ENCODE results near the gene KCNK6. TPM values are rescaled to one million over a fixed set of nuclear protein-coding genes. Genes with fewer than 3 reads are reported as not detected.

The KCNK6 gene
- total and polyA plus RNA-seq, 9 donors = 2.0 to 4.4 (median 2.8) TPM

DNA sequence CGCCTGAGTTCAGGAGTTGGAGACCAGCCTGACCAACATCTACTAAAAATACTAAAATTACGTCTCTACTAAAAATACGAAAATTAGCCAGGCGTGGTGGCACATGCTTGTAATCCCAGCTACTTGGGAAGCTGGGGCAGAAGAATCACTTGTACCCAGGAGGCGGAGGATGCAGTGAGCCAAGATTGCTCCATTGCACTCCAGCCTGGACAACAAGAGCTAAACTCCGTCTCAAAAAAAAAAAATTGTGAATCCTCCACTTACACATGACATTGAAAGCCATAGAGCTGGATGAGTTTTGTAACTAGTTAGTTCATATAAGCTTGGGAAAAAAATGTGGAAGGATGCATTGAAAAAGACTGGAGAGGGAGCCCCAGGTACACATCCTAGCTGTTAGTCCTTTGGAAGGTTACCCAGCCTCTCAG is 54.3 kb downstream of the KCNK6 start:
- peaks cover 21% of the 10 kb centered on the region for H3K36me3 ChIP-seq (ENCODE audit: control insufficient read depth, insufficient read depth, low read length)
- 66% methylated on average over 4 of the region's 6 CpGs for WGBS (ENCODE audit: insufficient coverage)
- peaks cover 4% of the 10 kb centered on the region for H3K27me3 ChIP-seq (ENCODE audit: control insufficient read depth, insufficient read depth, low read length)
- H3K9me3 ChIP-seq (replicated peaks; ENCODE audit: control insufficient read depth, low read depth, low read length) = no peaks in the 10 kb centered on the region
- H3K4me1 ChIP-seq (ENCODE audit: control insufficient read depth, insufficient read depth, low read length) = peaks cover 20% of the 10 kb centered on the region
- H3K27ac ChIP-seq (ENCODE audit: low read length) = peak overlapping the region; percentile 98
- H3K4me3 ChIP-seq (ENCODE audit: low read length) = peak overlapping the region; percentile 98
- DNase-seq = no peak

DNA sequence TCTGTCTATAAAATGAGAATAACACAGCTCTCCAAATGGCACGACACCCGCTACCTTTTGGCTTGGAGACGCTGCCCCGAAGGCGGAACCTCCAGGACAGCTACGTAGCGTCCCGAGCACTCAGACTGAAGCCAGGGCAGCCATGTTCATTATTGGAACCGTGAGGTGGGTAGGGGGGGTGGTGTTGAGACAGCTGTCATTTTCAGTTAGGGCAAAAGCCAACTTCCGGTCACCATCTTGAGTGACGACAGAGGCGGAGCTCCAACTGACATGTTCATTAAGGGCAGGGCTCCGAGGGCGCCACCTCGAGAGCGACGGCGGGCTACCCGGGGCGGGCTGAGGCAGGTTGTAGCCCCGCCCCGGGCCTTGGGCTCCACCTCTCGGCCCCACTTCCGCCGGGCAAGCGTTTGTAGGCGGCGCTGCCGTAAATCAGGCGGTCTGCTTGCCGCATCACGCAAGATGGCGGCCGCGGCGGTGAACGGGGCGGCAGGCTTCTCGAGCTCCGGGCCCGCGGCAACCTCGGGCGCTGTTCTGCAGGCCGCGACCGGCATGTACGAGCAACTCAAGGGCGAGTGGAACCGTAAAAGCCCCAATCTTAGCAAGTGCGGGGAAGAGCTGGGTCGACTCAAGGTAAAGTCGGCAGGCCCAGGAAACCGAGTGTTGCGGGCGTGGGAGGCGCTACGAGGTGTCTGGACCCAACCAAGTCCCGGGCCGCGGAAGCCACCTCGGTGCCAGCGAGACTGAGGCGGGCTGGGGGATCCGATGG is 54.9 kb downstream of the KCNK6 start, which contains the start of gene PSMD8:
PSMD8 (plus strand) TSS at position 240 of the 766 bp plus-strand sequence; CDS start at position 271, 31 bp downstream.
- H3K9me3 ChIP-seq (replicated peaks; ENCODE audit: control insufficient read depth, low read depth, low read length) = no peaks in the 10 kb centered on the region
- H3K27ac ChIP-seq (ENCODE audit: low read length) = peak within 1 kb of the TSS; percentile 98
- DNase-seq = peak; percentile 100
- peaks cover 4% of the 10 kb centered on the region for H3K27me3 ChIP-seq (ENCODE audit: control insufficient read depth, insufficient read depth, low read length)
- under 1% methylated on average over 65 of the region's 65 CpGs for WGBS (ENCODE audit: insufficient coverage)
- peaks cover 27% of the 10 kb centered on the region for H3K36me3 ChIP-seq (ENCODE audit: control insufficient read depth, insufficient read depth, low read length)
- H3K4me1 ChIP-seq (ENCODE audit: control insufficient read depth, insufficient read depth, low read length) = peaks cover 20% of the 10 kb centered on the region
- H3K4me3 ChIP-seq (ENCODE audit: low read length) = peak within 1 kb of the TSS; percentile 98

DNA sequence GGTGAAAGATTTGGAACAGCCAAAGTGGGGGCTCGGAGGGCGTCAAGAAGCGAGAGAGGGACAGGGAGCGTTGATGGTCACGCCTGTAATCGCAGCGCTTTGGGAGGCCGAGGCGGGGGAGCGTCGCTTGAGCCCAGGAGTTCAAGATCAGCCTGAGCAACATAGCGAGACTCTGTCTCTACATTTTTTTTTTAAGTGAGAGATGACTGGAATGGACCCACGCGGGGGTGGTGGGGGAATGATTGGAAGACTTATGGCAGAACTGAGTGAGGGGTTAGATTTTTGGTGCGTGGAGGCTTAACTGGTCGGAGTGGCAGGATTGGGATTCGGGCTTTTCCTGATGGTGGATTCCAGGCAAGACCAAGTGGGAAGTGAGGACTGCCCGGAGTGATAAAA is 55.5 kb downstream of the KCNK6 start:
- Histone ChIP-seq H3K4me3 (ENCODE audit: low read length) (peak overlapping the region; percentile 98), H3K4me1 (ENCODE audit: control insufficient read depth, insufficient read depth, low read length) (peaks cover 20% of the 10 kb centered on the region), H3K36me3 (ENCODE audit: control insufficient read depth, insufficient read depth, low read length) (peaks cover 30% of the 10 kb centered on the region), H3K9me3 (replicated peaks; ENCODE audit: control insufficient read depth, low read depth, low read length) (no peaks in the 10 kb centered on the region), H3K27ac (ENCODE audit: low read length) (peak overlapping the region; percentile 98), H3K27me3 (ENCODE audit: control insufficient read depth, insufficient read depth, low read length) (peaks cover 4% of the 10 kb centered on the region)
- no peak for DNase-seq
- WGBS (ENCODE audit: insufficient coverage) = under 1% methylated on average over 18 of the region's 18 CpGs

DNA sequence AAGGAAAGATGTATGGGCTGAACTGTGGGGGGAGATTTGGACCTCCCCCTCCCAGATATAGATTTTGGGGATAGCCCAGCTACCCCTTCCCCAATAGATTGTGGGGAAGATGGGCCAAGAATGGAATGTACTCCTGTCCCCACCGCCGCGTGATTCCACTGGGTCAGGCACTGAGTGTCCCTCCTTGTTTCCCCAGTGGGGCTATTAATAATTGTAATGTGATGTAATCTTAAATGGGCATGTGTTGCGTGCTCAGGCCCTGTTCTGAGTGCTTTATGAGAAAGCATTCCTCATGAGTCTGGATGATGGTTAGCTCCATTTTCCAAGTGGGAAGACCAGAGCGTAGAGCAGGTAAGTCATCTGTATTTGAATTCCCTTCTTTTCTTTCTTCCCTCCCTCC is 56.1 kb downstream of the KCNK6 start:
- Histone ChIP-seq H3K4me3 (ENCODE audit: low read length) (peak overlapping the region; percentile 98), H3K36me3 (ENCODE audit: control insufficient read depth, insufficient read depth, low read length) (peaks cover 37% of the 10 kb centered on the region), H3K9me3 (replicated peaks; ENCODE audit: control insufficient read depth, low read depth, low read length) (no peaks in the 10 kb centered on the region), H3K27me3 (ENCODE audit: control insufficient read depth, insufficient read depth, low read length) (peaks cover 4% of the 10 kb centered on the region), H3K4me1 (ENCODE audit: control insufficient read depth, insufficient read depth, low read length) (peaks cover 20% of the 10 kb centered on the region), H3K27ac (ENCODE audit: low read length) (peak overlapping the region; percentile 98)
- DNase-seq = peak; percentile 36
- WGBS (ENCODE audit: insufficient coverage) = 60% methylated on average over 4 of the region's 5 CpGs

DNA sequence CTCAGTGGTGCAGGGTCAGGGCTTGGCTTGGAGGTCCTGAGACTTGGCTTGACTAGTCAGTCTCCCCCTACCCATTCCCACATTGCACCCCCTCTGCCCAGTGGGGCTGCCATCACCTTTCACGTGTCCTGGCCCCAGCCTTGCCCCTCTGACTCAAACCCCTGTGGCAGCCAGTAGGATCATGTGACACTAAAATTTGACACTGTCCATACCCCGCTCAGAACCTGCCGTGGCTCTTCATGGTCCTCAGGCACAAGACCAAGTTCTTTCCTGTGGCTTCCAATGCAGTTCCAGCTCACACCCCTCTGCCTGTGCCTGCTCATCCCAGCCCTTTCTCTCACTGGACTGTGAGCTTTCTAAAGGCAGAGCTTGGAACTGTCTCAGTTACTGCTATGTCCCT is 56.9 kb downstream of the KCNK6 start:
- Histone ChIP-seq H3K9me3 (replicated peaks; ENCODE audit: control insufficient read depth, low read depth, low read length) (no peaks in the 10 kb centered on the region), H3K36me3 (ENCODE audit: control insufficient read depth, insufficient read depth, low read length) (peaks cover 45% of the 10 kb centered on the region), H3K27ac (ENCODE audit: low read length) (no peak overlapping the region), H3K4me1 (ENCODE audit: control insufficient read depth, insufficient read depth, low read length) (peaks cover 20% of the 10 kb centered on the region), H3K4me3 (ENCODE audit: low read length) (no peak overlapping the region), H3K27me3 (ENCODE audit: control insufficient read depth, insufficient read depth, low read length) (no peaks in the 10 kb centered on the region)
- DNase-seq = no peak
- WGBS (ENCODE audit: insufficient coverage) = 66% methylated on average over 3 of the region's 3 CpGs

DNA sequence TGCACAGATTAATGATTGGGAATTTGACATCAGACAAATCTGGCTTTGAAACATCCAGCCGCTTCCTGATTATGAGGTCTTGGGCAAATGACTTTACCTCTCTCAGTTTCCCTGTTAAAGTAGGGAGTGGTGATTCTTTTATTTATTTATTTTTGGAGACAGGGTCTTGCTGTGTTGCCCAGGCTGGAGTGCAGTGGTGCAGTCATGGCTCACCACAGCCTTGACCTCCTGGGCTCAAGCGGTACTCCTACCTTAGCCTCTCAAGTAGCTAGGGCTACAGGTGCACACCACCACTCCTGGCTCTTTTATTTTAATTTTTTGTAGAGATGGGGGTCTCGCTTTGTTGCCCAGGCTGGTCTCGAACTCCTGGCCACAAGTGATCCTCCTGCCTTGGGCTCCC is 57.4 kb downstream of the KCNK6 start:
- peaks cover 20% of the 10 kb centered on the region for H3K4me1 ChIP-seq (ENCODE audit: control insufficient read depth, insufficient read depth, low read length)
- H3K4me3 ChIP-seq (ENCODE audit: low read length) = no peak overlapping the region
- H3K9me3 ChIP-seq (replicated peaks; ENCODE audit: control insufficient read depth, low read depth, low read length) = no peaks in the 10 kb centered on the region
- no peak for DNase-seq
- no peaks in the 10 kb centered on the region for H3K27me3 ChIP-seq (ENCODE audit: control insufficient read depth, insufficient read depth, low read length)
- H3K36me3 ChIP-seq (ENCODE audit: control insufficient read depth, insufficient read depth, low read length) = peaks cover 50% of the 10 kb centered on the region
- no peak overlapping the region for H3K27ac ChIP-seq (ENCODE audit: low read length)
- no CpG with 5 or more reads among the region's 4 CpGs for WGBS (ENCODE audit: insufficient coverage)

DNA sequence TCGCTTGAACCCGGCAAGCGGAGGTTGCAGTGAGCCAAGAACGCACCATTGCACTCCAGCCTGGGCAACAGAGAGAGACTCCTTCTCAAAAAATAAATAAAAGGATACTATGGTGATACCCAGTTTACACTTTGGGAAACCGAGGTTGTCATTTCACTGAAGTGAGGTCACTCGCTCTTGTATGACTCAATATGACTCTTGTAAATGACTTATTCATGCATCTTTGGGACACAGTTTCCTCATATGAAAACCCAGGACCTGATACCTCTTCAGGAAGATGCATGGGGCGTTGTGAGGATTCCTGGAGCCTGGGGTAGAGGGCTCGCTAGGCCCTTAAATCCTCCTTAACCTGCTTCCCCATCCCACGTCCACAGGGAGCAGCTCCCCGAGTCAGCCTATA is 59.2 kb downstream of the KCNK6 start:
- Histone ChIP-seq H3K9me3 (replicated peaks; ENCODE audit: control insufficient read depth, low read depth, low read length) (no peaks in the 10 kb centered on the region), H3K4me1 (ENCODE audit: control insufficient read depth, insufficient read depth, low read length) (peaks cover 20% of the 10 kb centered on the region), H3K27ac (ENCODE audit: low read length) (no peak overlapping the region), H3K36me3 (ENCODE audit: control insufficient read depth, insufficient read depth, low read length) (peaks cover 66% of the 10 kb centered on the region), H3K27me3 (ENCODE audit: control insufficient read depth, insufficient read depth, low read length) (peaks cover 11% of the 10 kb centered on the region), H3K4me3 (ENCODE audit: low read length) (no peak overlapping the region)
- WGBS (ENCODE audit: insufficient coverage) = 99% methylated on average over 10 of the region's 10 CpGs
- DNase-seq = no peak

DNA sequence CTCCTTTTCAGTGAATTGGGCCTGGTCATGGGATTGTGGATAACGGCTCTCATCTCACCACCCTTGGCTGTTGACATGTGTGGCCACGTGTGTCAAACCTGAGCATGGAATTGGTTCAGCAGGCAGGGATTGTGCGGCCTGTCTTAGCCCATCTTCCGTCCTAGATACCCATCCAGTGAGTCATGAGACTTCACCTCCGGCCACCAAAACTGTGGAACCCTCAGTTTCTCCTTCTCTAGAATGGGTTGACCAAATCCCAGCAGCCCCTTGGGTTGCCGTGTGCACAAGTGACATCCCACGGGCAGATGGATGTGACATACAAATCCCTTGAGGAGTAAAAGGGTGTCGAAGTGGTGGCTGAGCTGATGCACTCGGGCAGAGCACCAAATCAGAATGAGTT is 61.5 kb downstream of the KCNK6 start:
- H3K27ac ChIP-seq (ENCODE audit: low read length) = no peak overlapping the region
- no peaks in the 10 kb centered on the region for H3K9me3 ChIP-seq (replicated peaks; ENCODE audit: control insufficient read depth, low read depth, low read length)
- WGBS (ENCODE audit: insufficient coverage) = 87% methylated on average over 7 of the region's 9 CpGs
- no peak overlapping the region for H3K4me3 ChIP-seq (ENCODE audit: low read length)
- H3K27me3 ChIP-seq (ENCODE audit: control insufficient read depth, insufficient read depth, low read length) = peaks cover 34% of the 10 kb centered on the region
- no peak for DNase-seq
- H3K36me3 ChIP-seq (ENCODE audit: control insufficient read depth, insufficient read depth, low read length) = peaks cover 75% of the 10 kb centered on the region
- H3K4me1 ChIP-seq (ENCODE audit: control insufficient read depth, insufficient read depth, low read length) = peaks cover 13% of the 10 kb centered on the region

Other genes with a start within 250 kb of the KCNK6 start
- gene DPF1, start 95.6 kb upstream of the KCNK6 start, total RNA-seq = 2.0 TPM
- 1 to 10 TPM; 3.0 to 4.9 (median 4.4) TPM for gene DPF1, start 95.6 kb upstream of the KCNK6 start, polyA plus RNA-seq (ENCODE audit: insufficient read depth in 1 of 8, insufficient read length in 8 of 8, low replicate concordance in 1 of 8)
- 2.9 TPM for gene PPP1R14A, start 63.5 kb upstream of the KCNK6 start, total RNA-seq
- 10 to 100 TPM; 12.2 to 24.2 (median 19.6) TPM for gene PPP1R14A, start 63.5 kb upstream of the KCNK6 start, polyA plus RNA-seq (ENCODE audit: insufficient read depth in 1 of 8, insufficient read length in 8 of 8, low replicate concordance in 1 of 8)
- 2.6 TPM for gene SPINT2, start 55.3 kb upstream of the KCNK6 start, total RNA-seq
- gene SPINT2, start 55.3 kb upstream of the KCNK6 start, polyA plus RNA-seq (ENCODE audit: insufficient read depth in 1 of 8, insufficient read length in 8 of 8, low replicate concordance in 1 of 8) = 10 to 100 TPM in 2 of 8 donors, 1 to 10 TPM in 6; 4.1 to 30.1 (median 4.8) TPM
- 0.66 TPM for gene C19orf33, start 15.6 kb upstream of the KCNK6 start, total RNA-seq
- gene C19orf33, start 15.6 kb upstream of the KCNK6 start, polyA plus RNA-seq (ENCODE audit: insufficient read depth in 1 of 8, insufficient read length in 8 of 8, low replicate concordance in 1 of 8) = 1 to 10 TPM in 3 of 8 donors, under 1 TPM in 4, not detected in 1; 0.44 to 9.2 (median 1.00) TPM
- gene YIF1B, start 3.9 kb upstream of the KCNK6 start, total RNA-seq = 25.9 TPM
- gene YIF1B, start 3.9 kb upstream of the KCNK6 start, polyA plus RNA-seq (ENCODE audit: insufficient read depth in 1 of 8, insufficient read length in 8 of 8, low replicate concordance in 1 of 8) = 10 to 100 TPM; 27.6 to 32.5 (median 30.5) TPM
- 3.2 TPM for gene CATSPERG, start 16.0 kb downstream of the KCNK6 start, total RNA-seq
- 1 to 10 TPM; 1.1 to 3.6 (median 2.0) TPM for gene CATSPERG, start 16.0 kb downstream of the KCNK6 start, polyA plus RNA-seq (ENCODE audit: insufficient read depth in 1 of 8, insufficient read length in 8 of 8, low replicate concordance in 1 of 8)
- gene PSMD8, start 54.7 kb downstream of the KCNK6 start, total RNA-seq = 133 TPM
- 100 to 1,000 TPM; 124 to 150 (median 141) TPM for gene PSMD8, start 54.7 kb downstream of the KCNK6 start, polyA plus RNA-seq (ENCODE audit: insufficient read depth in 1 of 8, insufficient read length in 8 of 8, low replicate concordance in 1 of 8)
- gene GGN, start 68.2 kb downstream of the KCNK6 start, total RNA-seq = not detected
- under 1 TPM in 7 of 8 donors, not detected in 1; 0.09 to 0.84 (median 0.34) TPM for gene GGN, start 68.2 kb downstream of the KCNK6 start, polyA plus RNA-seq (ENCODE audit: insufficient read depth in 1 of 8, insufficient read length in 8 of 8, low replicate concordance in 1 of 8)
- gene SPRED3, start 68.9 kb downstream of the KCNK6 start, total RNA-seq = 0.09 TPM
- gene SPRED3, start 68.9 kb downstream of the KCNK6 start, polyA plus RNA-seq (ENCODE audit: insufficient read depth in 1 of 8, insufficient read length in 8 of 8, low replicate concordance in 1 of 8) = under 1 TPM; 0.21 to 0.87 (median 0.41) TPM
- gene FAM98C, start 83.2 kb downstream of the KCNK6 start, total RNA-seq = 9.0 TPM
- gene FAM98C, start 83.2 kb downstream of the KCNK6 start, polyA plus RNA-seq (ENCODE audit: insufficient read depth in 1 of 8, insufficient read length in 8 of 8, low replicate concordance in 1 of 8) = 10 to 100 TPM in 3 of 8 donors, 1 to 10 TPM in 5; 8.0 to 15.4 (median 9.7) TPM
- gene RASGRP4, start 106.4 kb downstream of the KCNK6 start, total RNA-seq = 0.98 TPM
- gene RASGRP4, start 106.4 kb downstream of the KCNK6 start, polyA plus RNA-seq (ENCODE audit: insufficient read depth in 1 of 8, insufficient read length in 8 of 8, low replicate concordance in 1 of 8) = 1 to 10 TPM; 1.6 to 2.9 (median 2.2) TPM
- 145 TPM for gene RYR1, start 113.8 kb downstream of the KCNK6 start, total RNA-seq
- gene RYR1, start 113.8 kb downstream of the KCNK6 start, polyA plus RNA-seq (ENCODE audit: insufficient read depth in 1 of 8, insufficient read length in 8 of 8, low replicate concordance in 1 of 8) = 100 to 1,000 TPM; 279 to 817 (median 513) TPM